ENCODE data around the gene ADAM19. TPM values are rescaled to one million over a fixed set of nuclear protein-coding genes. Genes with fewer than 3 reads are reported as not detected.
A peak's percentile ranks its signal among the peaks of the same experiment; 100 is the strongest.

Gene ADAM19
- total and polyA plus RNA-seq, 4 donors: 3.1 to 17.6 (median 12.9) TPM

- no peaks in the 10 kb centered on the region for H3K9me3 ChIP-seq (ENCODE audit: control insufficient read depth in 4 of 4, insufficient read depth in 3 of 4, low read length in 3 of 4)
- H3K27ac ChIP-seq (ENCODE audit: low read depth in 1 of 2, low read length in 1 of 2): peak overlapping the region; percentile 13 to 67
- no peaks in the 10 kb centered on the region for H3K36me3 ChIP-seq (ENCODE audit: control insufficient read depth in 4 of 4, insufficient read depth in 4 of 4, low read length in 4 of 4)
- H3K9ac ChIP-seq (ENCODE audit: insufficient read depth in 1 of 2, low read length in 2 of 2): no peak overlapping the region
- peaks cover 0 to 37% (median 0%) of the 10 kb centered on the region in 5 donors for H3K4me1 ChIP-seq (ENCODE audit: control insufficient read depth in 5 of 5, insufficient read depth in 5 of 5, low read length in 5 of 5)
- TF ChIP-seq, protein P1, sequence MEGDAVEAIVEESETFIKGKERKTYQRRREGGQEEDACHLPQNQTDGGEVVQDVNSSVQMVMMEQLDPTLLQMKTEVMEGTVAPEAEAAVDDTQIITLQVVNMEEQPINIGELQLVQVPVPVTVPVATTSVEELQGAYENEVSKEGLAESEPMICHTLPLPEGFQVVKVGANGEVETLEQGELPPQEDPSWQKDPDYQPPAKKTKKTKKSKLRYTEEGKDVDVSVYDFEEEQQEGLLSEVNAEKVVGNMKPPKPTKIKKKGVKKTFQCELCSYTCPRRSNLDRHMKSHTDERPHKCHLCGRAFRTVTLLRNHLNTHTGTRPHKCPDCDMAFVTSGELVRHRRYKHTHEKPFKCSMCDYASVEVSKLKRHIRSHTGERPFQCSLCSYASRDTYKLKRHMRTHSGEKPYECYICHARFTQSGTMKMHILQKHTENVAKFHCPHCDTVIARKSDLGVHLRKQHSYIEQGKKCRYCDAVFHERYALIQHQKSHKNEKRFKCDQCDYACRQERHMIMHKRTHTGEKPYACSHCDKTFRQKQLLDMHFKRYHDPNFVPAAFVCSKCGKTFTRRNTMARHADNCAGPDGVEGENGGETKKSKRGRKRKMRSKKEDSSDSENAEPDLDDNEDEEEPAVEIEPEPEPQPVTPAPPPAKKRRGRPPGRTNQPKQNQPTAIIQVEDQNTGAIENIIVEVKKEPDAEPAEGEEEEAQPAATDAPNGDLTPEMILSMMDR (IDR thresholded peaks at IDR 0.05; ENCODE audit: control extremely low read depth, extremely low read depth): no peak
- ATAC-seq (ENCODE audit: insufficient read depth, low FRiP score): no peak
- no peaks in the 10 kb centered on the region for H3K27me3 ChIP-seq (ENCODE audit: control insufficient read depth in 3 of 3, insufficient read depth in 3 of 3, low read length in 2 of 3)
- no peak overlapping the region for H3K4me3 ChIP-seq
- peak in 1 of 3 donors; percentile 13 for DNase-seq
- whole genome bisulfite sequencing, 2 donors: 53 to 74% methylated on average over 10 of the region's 10 CpGs
These were observed 21.2 kb downstream of the ADAM19 start for GRCh38 chr5:157554179-157555036.

DNA sequence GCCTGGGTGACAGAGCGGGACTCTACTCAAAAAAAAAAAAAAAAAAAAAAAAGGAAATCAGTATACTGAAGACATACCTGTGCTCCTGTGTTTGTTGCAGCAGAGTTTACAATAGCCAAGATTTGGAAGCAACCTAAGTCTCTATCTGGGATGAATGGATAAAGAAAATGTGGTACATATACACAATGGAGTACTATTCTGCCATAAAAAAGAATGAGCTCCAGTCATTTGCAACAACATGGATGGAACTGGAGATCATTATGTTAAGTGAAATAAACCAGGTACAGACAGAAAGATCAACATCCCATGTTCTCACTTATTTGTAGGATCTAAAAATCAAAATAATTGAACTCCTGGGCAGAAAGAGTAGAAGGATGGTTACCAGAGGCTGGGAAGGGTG is 22.9 kb downstream of the ADAM19 start:
- H3K27ac ChIP-seq (ENCODE audit: low read depth in 1 of 2, low read length in 1 of 2): no peak overlapping the region
- DNase-seq (no peak), ATAC-seq (ENCODE audit: insufficient read depth, low FRiP score) (no peak)
- H3K9ac ChIP-seq (ENCODE audit: insufficient read depth in 1 of 2, low read length in 2 of 2): no peak overlapping the region
- no peak overlapping the region for H3K4me3 ChIP-seq
- 73 to 95% methylated on average over 1 of the region's 1 CpG for WGBS, 2 donors
- H3K9me3 ChIP-seq (ENCODE audit: control insufficient read depth in 4 of 4, insufficient read depth in 3 of 4, low read length in 3 of 4): no peaks in the 10 kb centered on the region
- H3K36me3 ChIP-seq (ENCODE audit: control insufficient read depth in 4 of 4, insufficient read depth in 4 of 4, low read length in 4 of 4): no peaks in the 10 kb centered on the region
- peaks cover 0 to 38% (median 7%) of the 10 kb centered on the region in 5 donors for H3K4me1 ChIP-seq (ENCODE audit: control insufficient read depth in 5 of 5, insufficient read depth in 5 of 5, low read length in 5 of 5)
- no peaks in the 10 kb centered on the region for H3K27me3 ChIP-seq (ENCODE audit: control insufficient read depth in 3 of 3, insufficient read depth in 3 of 3, low read length in 2 of 3)
- TF ChIP-seq, protein P1 (IDR thresholded peaks at IDR 0.05; ENCODE audit: control extremely low read depth, extremely low read depth): no peak

GRCh38 chr5:157550663-157551062 is 24.9 kb downstream of the ADAM19 start:
- Histone ChIP-seq H3K4me3 (no peak overlapping the region), H3K9ac (ENCODE audit: insufficient read depth in 1 of 2, low read length in 2 of 2) (no peak overlapping the region), H3K36me3 (ENCODE audit: control insufficient read depth in 4 of 4, insufficient read depth in 4 of 4, low read length in 4 of 4) (no peaks in the 10 kb centered on the region), H3K27me3 (ENCODE audit: control insufficient read depth in 3 of 3, insufficient read depth in 3 of 3, low read length in 2 of 3) (no peaks in the 10 kb centered on the region), H3K9me3 (ENCODE audit: control insufficient read depth in 4 of 4, insufficient read depth in 3 of 4, low read length in 3 of 4) (no peaks in the 10 kb centered on the region), H3K4me1 (ENCODE audit: control insufficient read depth in 5 of 5, insufficient read depth in 5 of 5, low read length in 5 of 5) (peaks cover 0 to 51% (median 7%) of the 10 kb centered on the region in 5 donors), H3K27ac (ENCODE audit: low read depth in 1 of 2, low read length in 1 of 2) (peak overlapping the region in 1 of 2 donors; percentile 78)
- ATAC-seq (ENCODE audit: insufficient read depth, low FRiP score) (no peak), DNase-seq (no peak)
- TF ChIP-seq, protein P1 (IDR thresholded peaks at IDR 0.05; ENCODE audit: control extremely low read depth, extremely low read depth): no peak
- 68 to 80% methylated on average over 4 of the region's 4 CpGs for WGBS, 2 donors
